H1 (cell line): ENCODE results near the gene C1RL. TPM values are rescaled to one million over a fixed set of nuclear protein-coding genes. Genes with fewer than 3 reads are reported as not detected.

ENCODE experiments used
- CBX5 ChIP-seq: fragments of 300-800, 300-1000 bp; sonication (generic); IDR thresholded peaks from 2 replicates; pipeline ENCODE4 v1.7.1; 2016; ENCODE audit warnings: antibody characterized with exemption, low read length, low read depth
- JUN ChIP-seq: IDR thresholded peaks from 2 replicates; pipeline ENCODE4 v1.6.1; 2011; ENCODE audit warnings: low read depth, mild to moderate bottlenecking, improper control_type of control experiment, low read length
- KDM4A ChIP-seq: IDR thresholded peaks from one replicate; pipeline ENCODE4 v1.7.1; 2012; ENCODE audit warnings: low read depth, mild to moderate bottlenecking, moderate library complexity, low read length, inconsistent platforms; ENCODE audit not compliant: severe bottlenecking
- NANOG ChIP-seq: IDR thresholded peaks from 2 replicates; pipeline ENCODE4 v1.6.1; 2011; ENCODE audit warnings: low read length, low read depth, mild to moderate bottlenecking, inconsistent platforms; ENCODE audit not compliant: insufficient read depth, poor library complexity, severe bottlenecking
- ZNF274 ChIP-seq: IDR thresholded peaks from 2 replicates; pipeline ENCODE4 v1.7.0; 2012; ENCODE audit warnings: low read length, borderline replicate concordance; ENCODE audit errors: extremely low read depth
- polyA plus RNA-seq, 7 experiments: library from polyadenylated mRNA; depleted of rRNA in 3 of 7; stranded (reverse) in 5 of 7; unstranded in 2 of 7; fragments of >200 nt in 5 of 7; fragments of 200-250 nt in 2 of 7; gene quantifications; 1 replicate in 5 of 7; 2 replicates in 1 of 7; 4 replicates in 1 of 7; pipeline versions ENCODE4 v1.2.1 to v1.2.3, GENCODE V29; 2011 to 2013; ENCODE audit warnings: missing spikeins in 2 of 7, mixed read lengths in 2 of 7
- total RNA-seq: library from RNA; stranded (reverse); fragmentation: NEBNext Ultra II Directional; extraction: Animal tissue kit (Norgen Biotek cat#: 25700); gene quantifications from 2 replicates; pipeline ENCODE4 v1.2.1, GENCODE V29; 2021

The C1RL gene
- total and polyA plus RNA-seq, 2 of the 8 experiments (the other 6 are each of a cell fraction or from before 2014, with no cell fraction given), result 11.4 to 15.5 TPM

- TF ChIP-seq CBX5, result no peak
- no peak for TF ChIP-seq NANOG
- TF ChIP-seq JUN, result no peak
- TF ChIP-seq ZNF274, result no peak
- no peak for TF ChIP-seq KDM4A
- TF ChIP-seq, all 59 proteins: peak for 0
Observed at GRCh38 chr12:7152818-7153217, 43.8 kb upstream of the C1RL start (continued).
